ENCODE data around the gene GALNT13. TPM values are rescaled to one million over a fixed set of nuclear protein-coding genes. Genes with fewer than 3 reads are reported as not detected.
A peak's percentile ranks its signal among the peaks of the same experiment; 100 is the strongest.

Gene GALNT13
- total RNA-seq, 1 experiment from 2014 or later: 0.05 TPM

- DNase-seq (ENCODE audit: low spot score): no peak
Observed at GRCh38 chr2:154480521-154480920, 608.8 kb downstream of the GALNT13 start.

GRCh38 chr2:154481336-154481735 lies 609.6 kb downstream of the GALNT13 start:
- no peak for DNase-seq (ENCODE audit: low spot score)

- peak; percentile 25 for DNase-seq (ENCODE audit: low spot score)
Observed at GRCh38 chr2:154484338-154485099, 612.8 kb downstream of the GALNT13 start.

GRCh38 chr2:154488801-154489200 lies 617.1 kb downstream of the GALNT13 start:
- no peak for DNase-seq (ENCODE audit: low spot score)

- no peak for DNase-seq (ENCODE audit: low spot score)
Observed at GRCh38 chr2:154489266-154489858, 617.6 kb downstream of the GALNT13 start.

GRCh38 chr2:154490530-154490929 lies 618.8 kb downstream of the GALNT13 start:
- DNase-seq (ENCODE audit: low spot score): no peak

GRCh38 chr2:154495455-154495868 lies 623.7 kb downstream of the GALNT13 start:
- DNase-seq (ENCODE audit: low spot score): no peak

GRCh38 chr2:154497019-154497418 lies 625.3 kb downstream of the GALNT13 start:
- no peak for DNase-seq (ENCODE audit: low spot score)
